Measurements from ENCODE around the gene SLC1A1.

The SLC1A1 gene

GRCh38 chr9:4563105-4563504, 72.8 kb downstream of the SLC1A1 start:
- no peak for TF ChIP-seq CTCF (conservative IDR thresholded peaks at IDR 0.05; ENCODE audit: low read depth, low read length)
- H3K4me3 ChIP-seq (ENCODE audit: low read depth, low read length) = no peak overlapping the region
- DNase-seq (ENCODE audit: low read depth) = no peak

- TF ChIP-seq CTCF (conservative IDR thresholded peaks at IDR 0.05; ENCODE audit: low read depth, low read length) = no peak
- no peak for DNase-seq (ENCODE audit: low read depth)
These were observed 76.5 kb downstream of the SLC1A1 start for GRCh38 chr9:4566806-4567205.

GRCh38 chr9:4567601-4568000, 77.3 kb downstream of the SLC1A1 start:
- TF ChIP-seq CTCF (conservative IDR thresholded peaks at IDR 0.05; ENCODE audit: low read depth, low read length) = no peak
- no peak for DNase-seq (ENCODE audit: low read depth)
- H3K4me3 ChIP-seq (ENCODE audit: low read depth, low read length) = no peak overlapping the region

More at GRCh38 chr9:4566806-4567205, 76.5 kb downstream of the SLC1A1 start:
- H3K4me3 ChIP-seq (ENCODE audit: low read depth, low read length) = no peak overlapping the region

GRCh38 chr9:4569101-4569500, 78.8 kb downstream of the SLC1A1 start:
- TF ChIP-seq CTCF (conservative IDR thresholded peaks at IDR 0.05; ENCODE audit: low read depth, low read length) = no peak
- no peak overlapping the region for H3K4me3 ChIP-seq (ENCODE audit: low read depth, low read length)
- no peak for DNase-seq (ENCODE audit: low read depth)

- no peak for TF ChIP-seq CTCF (conservative IDR thresholded peaks at IDR 0.05; ENCODE audit: low read depth, low read length)
- DNase-seq (ENCODE audit: low read depth) = no peak
- no peak overlapping the region for H3K4me3 ChIP-seq (ENCODE audit: low read depth, low read length)
These were observed 82.0 kb downstream of the SLC1A1 start for GRCh38 chr9:4572184-4572826.

GRCh38 chr9:4573176-4573575, 82.9 kb downstream of the SLC1A1 start:
- H3K4me3 ChIP-seq (ENCODE audit: low read depth, low read length) = no peak overlapping the region
- DNase-seq (ENCODE audit: low read depth) = no peak
- no peak for TF ChIP-seq CTCF (conservative IDR thresholded peaks at IDR 0.05; ENCODE audit: low read depth, low read length)

Data from choroid plexus epithelial cell (primary cell).